MM.1S (cell line): Measurements from ENCODE around the gene PGLYRP3.

Experiments
- DNase-seq: peaks from one replicate; pipeline ENCODE4 v3.0.0-alpha.2; 2015
- H2AFZ ChIP-seq: fragments of 300-600 bp; sonication (generic); 2 replicates; pipeline ENCODE4 v1.6.0; 2016; ENCODE audit warnings: antibody characterized with exemption, low read length
- H3F3A ChIP-seq: fragments of 300-600 bp; sonication (generic); 2 replicates; pipeline ENCODE4 v1.6.1; 2016; ENCODE audit warnings: mild to moderate bottlenecking, antibody characterized with exemption, low read length, moderate library complexity, mixed read lengths; ENCODE audit not compliant: insufficient read depth
- H3K27ac ChIP-seq: fragments of 300-600 bp; sonication (generic); 2 replicates; pipeline ENCODE4 v1.5.1; 2016; ENCODE audit warnings: mild to moderate bottlenecking, low read length
- H3K27me3 ChIP-seq: fragments of 300-600 bp; sonication (generic); replicated peaks from 2 replicates; pipeline ENCODE4 v1.6.0; 2016; ENCODE audit warnings: low read length; ENCODE audit not compliant: insufficient read depth
- H3K36me3 ChIP-seq: fragments of 300-600 bp; sonication (generic); replicated peaks from 2 replicates; pipeline ENCODE4 v1.6.1; 2016; ENCODE audit warnings: mild to moderate bottlenecking, low read length, mixed read lengths; ENCODE audit not compliant: insufficient read depth
- H3K4me1 ChIP-seq: fragments of 300-600 bp; sonication (generic); 2 replicates; pipeline ENCODE4 v1.6.1; 2016; ENCODE audit warnings: low read length, mixed read lengths
- H3K4me2 ChIP-seq: fragments of 300-600 bp; sonication (generic); 2 replicates; pipeline ENCODE4 v1.6.0; 2016; ENCODE audit warnings: low read depth, low read length
- H3K4me3 ChIP-seq: fragments of 300-600 bp; sonication (generic); 2 replicates; pipeline ENCODE4 v1.5.1; 2016; ENCODE audit warnings: low read length, mixed read lengths
- H3K79me2 ChIP-seq: fragments of 300-600 bp; sonication (generic); 2 replicates; pipeline ENCODE4 v1.6.1; 2016; ENCODE audit warnings: mixed run types, low read length, mixed read lengths
- H3K9ac ChIP-seq: fragments of 300-600 bp; sonication (generic); 2 replicates; pipeline ENCODE4 v1.6.1; 2016; ENCODE audit warnings: low read length, mixed read lengths
- H3K9me2 ChIP-seq: fragments of 300-600 bp; sonication (generic); replicated peaks from 2 replicates; pipeline ENCODE4 v1.6.1; 2016; ENCODE audit warnings: mild to moderate bottlenecking, low read length, mixed read lengths; ENCODE audit not compliant: insufficient read depth
- H3K9me3 ChIP-seq: fragments of 300-600 bp; sonication (generic); replicated peaks from 2 replicates; pipeline ENCODE4 v1.6.1; 2016; ENCODE audit warnings: mild to moderate bottlenecking, low read length, mixed read lengths; ENCODE audit not compliant: insufficient read depth
- H4K20me1 ChIP-seq: fragments of 300-600 bp; sonication (generic); 2 replicates; pipeline ENCODE4 v1.6.1; 2016; ENCODE audit warnings: mild to moderate bottlenecking, low read length, moderate library complexity, mixed read lengths; ENCODE audit not compliant: insufficient read depth
- EZH2 ChIP-seq: fragments of 300-600 bp; sonication (generic); optimal IDR thresholded peaks from 2 replicates; pipeline ENCODE3; 2017; ENCODE audit warnings: low read depth, mild to moderate bottlenecking, antibody characterized with exemption, low read length, mixed read lengths
- EZH2phosphoT487 ChIP-seq: fragments of 300-600 bp; sonication (generic); IDR thresholded peaks from 2 replicates; pipeline ENCODE4 v1.6.1; 2018; ENCODE audit warnings: antibody characterized with exemption, low read length
- TF ChIP-seq, protein P1 (sequence below): fragments of 300-600 bp; sonication (generic); IDR thresholded peaks from 2 replicates; pipeline ENCODE4 v1.5.1; 2016; ENCODE audit warnings: antibody characterized with exemption, low read length, mixed read lengths

PGLYRP3 gene

GRCh38 chr1:153302308-153302707 is 10.4 kb downstream of the PGLYRP3 start:
- TF ChIP-seq EZH2phosphoT487, result no peak
- no peak for TF ChIP-seq EZH2
- no peaks in the 10 kb centered on the region for H3F3A ChIP-seq
- H3K27me3 ChIP-seq, result no peaks in the 10 kb centered on the region
- H4K20me1 ChIP-seq, result no peaks in the 10 kb centered on the region
- H3K79me2 ChIP-seq, result no peaks in the 10 kb centered on the region
- H3K36me3 ChIP-seq, result no peaks in the 10 kb centered on the region
- no peak for DNase-seq
- H3K27ac ChIP-seq, result no peak overlapping the region
- no peaks in the 10 kb centered on the region for H3K4me1 ChIP-seq
- H3K9me3 ChIP-seq, result no peaks in the 10 kb centered on the region
- H3K4me2 ChIP-seq, result no peak overlapping the region
- no peak overlapping the region for H2AFZ ChIP-seq
- no peak overlapping the region for H3K9ac ChIP-seq
- H3K9me2 ChIP-seq, result no peaks in the 10 kb centered on the region
- H3K4me3 ChIP-seq, result no peak overlapping the region

GRCh38 chr1:153293851-153294250 is 18.9 kb downstream of the PGLYRP3 start:
- Histone ChIP-seq H3K79me2 (no peaks in the 10 kb centered on the region), H3K9me2 (no peaks in the 10 kb centered on the region), H3K27me3 (no peaks in the 10 kb centered on the region), H3K36me3 (no peaks in the 10 kb centered on the region), H3K4me3 (no peak overlapping the region), H3K27ac (no peak overlapping the region), H2AFZ (peak overlapping the region; percentile 3; the same call in 1 of the 2 replicates), H4K20me1 (no peaks in the 10 kb centered on the region), H3K4me1 (no peaks in the 10 kb centered on the region), H3K4me2 (no peak overlapping the region), H3K9me3 (no peaks in the 10 kb centered on the region), H3K9ac (no peak overlapping the region), H3F3A (no peaks in the 10 kb centered on the region)
- DNase-seq, result no peak
- TF ChIP-seq, protein P1, sequence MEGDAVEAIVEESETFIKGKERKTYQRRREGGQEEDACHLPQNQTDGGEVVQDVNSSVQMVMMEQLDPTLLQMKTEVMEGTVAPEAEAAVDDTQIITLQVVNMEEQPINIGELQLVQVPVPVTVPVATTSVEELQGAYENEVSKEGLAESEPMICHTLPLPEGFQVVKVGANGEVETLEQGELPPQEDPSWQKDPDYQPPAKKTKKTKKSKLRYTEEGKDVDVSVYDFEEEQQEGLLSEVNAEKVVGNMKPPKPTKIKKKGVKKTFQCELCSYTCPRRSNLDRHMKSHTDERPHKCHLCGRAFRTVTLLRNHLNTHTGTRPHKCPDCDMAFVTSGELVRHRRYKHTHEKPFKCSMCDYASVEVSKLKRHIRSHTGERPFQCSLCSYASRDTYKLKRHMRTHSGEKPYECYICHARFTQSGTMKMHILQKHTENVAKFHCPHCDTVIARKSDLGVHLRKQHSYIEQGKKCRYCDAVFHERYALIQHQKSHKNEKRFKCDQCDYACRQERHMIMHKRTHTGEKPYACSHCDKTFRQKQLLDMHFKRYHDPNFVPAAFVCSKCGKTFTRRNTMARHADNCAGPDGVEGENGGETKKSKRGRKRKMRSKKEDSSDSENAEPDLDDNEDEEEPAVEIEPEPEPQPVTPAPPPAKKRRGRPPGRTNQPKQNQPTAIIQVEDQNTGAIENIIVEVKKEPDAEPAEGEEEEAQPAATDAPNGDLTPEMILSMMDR, result no peak
- TF ChIP-seq EZH2 (no peak), EZH2phosphoT487 (no peak)

DNA sequence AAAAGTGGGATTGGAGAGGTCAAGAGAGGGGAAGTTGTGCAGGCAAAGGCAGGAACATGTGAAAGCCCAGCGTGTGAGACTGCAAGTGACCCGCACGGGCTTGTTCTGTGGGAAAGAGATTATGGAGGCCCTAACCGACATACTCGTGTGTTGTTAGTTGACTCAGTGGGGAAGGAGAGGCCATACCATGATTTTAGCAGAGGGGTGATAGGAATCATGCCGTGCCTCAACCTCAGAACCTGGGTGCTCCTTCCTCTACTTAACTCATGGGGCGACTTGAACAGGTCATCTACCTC is 19.3 kb downstream of the PGLYRP3 start:
- Histone ChIP-seq H2AFZ (no peak overlapping the region), H3K4me1 (no peaks in the 10 kb centered on the region), H3K9me3 (no peaks in the 10 kb centered on the region), H3K4me2 (no peak overlapping the region), H3K9me2 (no peaks in the 10 kb centered on the region), H3F3A (no peaks in the 10 kb centered on the region), H3K27me3 (no peaks in the 10 kb centered on the region), H3K79me2 (no peaks in the 10 kb centered on the region), H3K9ac (no peak overlapping the region), H3K4me3 (no peak overlapping the region), H4K20me1 (no peaks in the 10 kb centered on the region), H3K36me3 (no peaks in the 10 kb centered on the region), H3K27ac (no peak overlapping the region)
- DNase-seq, result no peak
- no peak for TF ChIP-seq EZH2phosphoT487
- TF ChIP-seq, protein P1, result no peak
- no peak for TF ChIP-seq EZH2

- Histone ChIP-seq H3K79me2 (no peaks in the 10 kb centered on the region), H4K20me1 (no peaks in the 10 kb centered on the region), H3K27ac (no peak overlapping the region), H3F3A (no peaks in the 10 kb centered on the region), H3K4me1 (no peaks in the 10 kb centered on the region), H3K9me2 (no peaks in the 10 kb centered on the region), H3K9me3 (no peaks in the 10 kb centered on the region), H3K4me2 (no peak overlapping the region), H3K4me3 (no peak overlapping the region), H2AFZ (no peak overlapping the region), H3K9ac (no peak overlapping the region), H3K27me3 (no peaks in the 10 kb centered on the region), H3K36me3 (no peaks in the 10 kb centered on the region)
- TF ChIP-seq EZH2phosphoT487 (no peak), EZH2 (no peak)
- TF ChIP-seq, protein P1, result no peak
- DNase-seq, result no peak
Measured at GRCh38 chr1:153292740-153293479, 19.8 kb downstream of the PGLYRP3 start.
